HG03378 (cell line): ENCODE measurements around the gene PANX1.
"Not testable (repeated sequence)": the region's sequence is repeated elsewhere in the genome, so short reads cannot be mapped to it uniquely, and the experiment has no call there.

Experiments
- ATAC-seq: cut with Tn5 transposase; IDR thresholded peaks from one replicate; pipeline ENCODE4 v1.9.1; 2021; ENCODE audit warnings: mild to moderate bottlenecking, moderate library complexity; ENCODE audit not compliant: unreplicated experiment

The PANX1 gene

GRCh38 chr11:94148189-94148588 lies 19.5 kb downstream of the PANX1 start:
- ATAC-seq: no peak

GRCh38 chr11:94149431-94150017 lies 20.9 kb downstream of the PANX1 start:
- no peak for ATAC-seq

- ATAC-seq: no peak
Observed at GRCh38 chr11:94150056-94150455, 21.4 kb downstream of the PANX1 start.

- ATAC-seq: no peak
Observed at GRCh38 chr11:94150704-94151685, 22.4 kb downstream of the PANX1 start.

- ATAC-seq: peak; percentile 73
Observed at GRCh38 chr11:94151903-94152677, 23.4 kb downstream of the PANX1 start.

GRCh38 chr11:94152678-94153065 lies 24.0 kb downstream of the PANX1 start:
- ATAC-seq: no peak

- no peak for ATAC-seq
Observed at GRCh38 chr11:94153320-94153719, 24.7 kb downstream of the PANX1 start.

GRCh38 chr11:94154095-94154856 lies 25.6 kb downstream of the PANX1 start:
- no peak for ATAC-seq

GRCh38 chr11:94157339-94157738 lies 28.7 kb downstream of the PANX1 start:
- not testable (repeated sequence) for ATAC-seq

- no peak for ATAC-seq
Observed at GRCh38 chr11:94168882-94169281, 40.2 kb downstream of the PANX1 start.

GRCh38 chr11:94169516-94169915 lies 40.9 kb downstream of the PANX1 start:
- no peak for ATAC-seq

GRCh38 chr11:94169930-94170545 lies 41.4 kb downstream of the PANX1 start:
- ATAC-seq: no peak

GRCh38 chr11:94170953-94171352 lies 42.3 kb downstream of the PANX1 start:
- ATAC-seq: no peak

GRCh38 chr11:94171693-94172440 lies 43.2 kb downstream of the PANX1 start:
- no peak for ATAC-seq

- no peak for ATAC-seq
Observed at GRCh38 chr11:94175535-94175934, 46.9 kb downstream of the PANX1 start.

- ATAC-seq: no peak
Observed at GRCh38 chr11:94178331-94178730, 49.7 kb downstream of the PANX1 start.

- ATAC-seq: no peak
Observed at GRCh38 chr11:94179696-94180095, 51.1 kb downstream of the PANX1 start.

GRCh38 chr11:94181526-94181925 lies 52.9 kb downstream of the PANX1 start:
- ATAC-seq: no peak

GRCh38 chr11:94181943-94182342 lies 53.3 kb downstream of the PANX1 start:
- ATAC-seq: no peak
